ENCODE measurements around the gene MSMO1.

MSMO1 gene

GRCh38 chr4:165386328-165386727, 58.9 kb downstream of the MSMO1 start:
- DNase-seq (ENCODE audit: low read depth in 4 of 4, low spot score in 1 of 4): no peak

- no peak for DNase-seq (ENCODE audit: low read depth in 4 of 4, low spot score in 1 of 4)
Observed at GRCh38 chr4:165388756-165389155, 61.3 kb downstream of the MSMO1 start.
